GM15510 (cell line): ENCODE measurements around the gene EGFR.

Experiments used
- POLR2A ChIP-seq: IDR thresholded peaks from 3 replicates; pipeline ENCODE4 v1.6.1; 2011; ENCODE audit warnings: borderline replicate concordance; ENCODE audit not compliant: insufficient read length; ENCODE audit errors: extremely low read depth

Gene EGFR

GRCh38 chr7:55194522-55194921 is 175.7 kb downstream of the EGFR start:
- no peak for TF ChIP-seq POLR2A

- no peak for TF ChIP-seq POLR2A
These were observed 180.0 kb downstream of the EGFR start for GRCh38 chr7:55198634-55199392.

GRCh38 chr7:55199418-55199817 is 180.6 kb downstream of the EGFR start:
- no peak for TF ChIP-seq POLR2A

DNA sequence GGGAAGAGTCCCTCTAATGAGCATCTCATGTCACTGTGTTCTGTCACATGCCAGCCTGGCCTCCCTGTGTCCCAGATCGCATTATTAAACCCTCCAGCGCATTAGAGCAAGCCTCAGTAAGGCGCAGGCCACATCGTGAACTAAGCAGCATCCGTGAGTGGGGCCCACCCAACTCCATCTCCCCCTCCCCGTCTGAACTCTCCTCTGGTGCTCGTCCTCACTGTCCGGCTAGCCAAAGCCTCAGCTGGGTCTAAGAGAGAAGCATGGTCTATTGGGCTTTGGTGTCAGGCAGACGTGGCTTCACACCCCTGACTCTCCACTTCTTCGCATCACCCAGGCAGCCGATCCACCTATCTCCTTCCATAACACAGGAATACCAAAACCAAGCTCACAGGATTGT is 181.6 kb downstream of the EGFR start:
- TF ChIP-seq POLR2A = no peak

GRCh38 chr7:55202150-55202913 is 183.5 kb downstream of the EGFR start:
- TF ChIP-seq POLR2A = no peak

DNA sequence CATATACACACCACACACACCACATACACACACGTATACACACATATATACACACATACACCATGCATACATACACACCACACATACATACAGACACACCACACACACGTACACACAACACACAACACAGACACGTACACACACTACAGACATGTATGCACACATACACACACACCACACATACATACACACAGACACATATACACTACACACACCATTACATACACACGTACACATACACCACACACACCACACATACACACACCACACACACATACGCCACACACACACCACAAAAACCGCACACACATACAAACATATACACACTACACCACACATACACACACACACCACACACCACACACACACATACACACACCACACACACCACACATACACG is 184.5 kb downstream of the EGFR start:
- TF ChIP-seq POLR2A = no peak

DNA sequence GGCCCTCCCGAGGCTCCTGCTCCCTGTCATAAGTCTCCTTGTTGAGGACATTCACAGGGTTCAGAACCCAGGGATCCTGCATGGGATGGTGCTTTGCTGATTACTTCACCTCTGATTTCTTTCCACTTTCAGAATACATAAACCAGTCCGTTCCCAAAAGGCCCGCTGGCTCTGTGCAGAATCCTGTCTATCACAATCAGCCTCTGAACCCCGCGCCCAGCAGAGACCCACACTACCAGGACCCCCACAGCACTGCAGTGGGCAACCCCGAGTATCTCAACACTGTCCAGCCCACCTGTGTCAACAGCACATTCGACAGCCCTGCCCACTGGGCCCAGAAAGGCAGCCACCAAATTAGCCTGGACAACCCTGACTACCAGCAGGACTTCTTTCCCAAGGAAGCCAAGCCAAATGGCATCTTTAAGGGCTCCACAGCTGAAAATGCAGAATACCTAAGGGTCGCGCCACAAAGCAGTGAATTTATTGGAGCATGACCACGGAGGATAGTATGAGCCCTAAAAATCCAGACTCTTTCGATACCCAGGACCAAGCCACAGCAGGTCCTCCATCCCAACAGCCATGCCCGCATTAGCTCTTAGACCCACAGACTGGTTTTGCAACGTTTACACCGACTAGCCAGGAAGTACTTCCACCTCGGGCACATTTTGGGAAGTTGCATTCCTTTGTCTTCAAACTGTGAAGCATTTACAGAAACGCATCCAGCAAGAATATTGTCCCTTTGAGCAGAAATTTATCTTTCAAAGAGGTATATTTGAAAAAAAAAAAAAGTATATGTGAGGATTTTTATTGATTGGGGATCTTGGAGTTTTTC is 186.5 kb downstream of the EGFR start:
- TF ChIP-seq POLR2A = no peak

DNA sequence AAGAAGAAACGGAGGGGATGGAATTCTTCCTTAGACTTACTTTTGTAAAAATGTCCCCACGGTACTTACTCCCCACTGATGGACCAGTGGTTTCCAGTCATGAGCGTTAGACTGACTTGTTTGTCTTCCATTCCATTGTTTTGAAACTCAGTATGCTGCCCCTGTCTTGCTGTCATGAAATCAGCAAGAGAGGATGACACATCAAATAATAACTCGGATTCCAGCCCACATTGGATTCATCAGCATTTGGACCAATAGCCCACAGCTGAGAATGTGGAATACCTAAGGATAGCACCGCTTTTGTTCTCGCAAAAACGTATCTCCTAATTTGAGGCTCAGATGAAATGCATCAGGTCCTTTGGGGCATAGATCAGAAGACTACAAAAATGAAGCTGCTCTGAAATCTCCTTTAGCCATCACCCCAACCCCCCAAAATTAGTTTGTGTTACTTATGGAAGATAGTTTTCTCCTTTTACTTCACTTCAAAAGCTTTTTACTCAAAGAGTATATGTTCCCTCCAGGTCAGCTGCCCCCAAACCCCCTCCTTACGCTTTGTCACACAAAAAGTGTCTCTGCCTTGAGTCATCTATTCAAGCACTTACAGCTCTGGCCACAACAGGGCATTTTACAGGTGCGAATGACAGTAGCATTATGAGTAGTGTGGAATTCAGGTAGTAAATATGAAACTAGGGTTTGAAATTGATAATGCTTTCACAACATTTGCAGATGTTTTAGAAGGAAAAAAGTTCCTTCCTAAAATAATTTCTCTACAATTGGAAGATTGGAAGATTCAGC is 187.6 kb downstream of the EGFR start:
- no peak for TF ChIP-seq POLR2A

GRCh38 chr7:55207436-55208125 is 188.8 kb downstream of the EGFR start:
- TF ChIP-seq POLR2A = no peak

DNA sequence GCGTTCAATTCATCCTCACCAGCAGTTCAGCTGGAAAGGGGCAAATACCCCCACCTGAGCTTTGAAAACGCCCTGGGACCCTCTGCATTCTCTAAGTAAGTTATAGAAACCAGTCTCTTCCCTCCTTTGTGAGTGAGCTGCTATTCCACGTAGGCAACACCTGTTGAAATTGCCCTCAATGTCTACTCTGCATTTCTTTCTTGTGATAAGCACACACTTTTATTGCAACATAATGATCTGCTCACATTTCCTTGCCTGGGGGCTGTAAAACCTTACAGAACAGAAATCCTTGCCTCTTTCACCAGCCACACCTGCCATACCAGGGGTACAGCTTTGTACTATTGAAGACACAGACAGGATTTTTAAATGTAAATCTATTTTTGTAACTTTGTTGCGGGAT is 190.5 kb downstream of the EGFR start:
- no peak for TF ChIP-seq POLR2A

GRCh38 chr7:55210176-55210575 is 191.4 kb downstream of the EGFR start:
- no peak for TF ChIP-seq POLR2A

DNA sequence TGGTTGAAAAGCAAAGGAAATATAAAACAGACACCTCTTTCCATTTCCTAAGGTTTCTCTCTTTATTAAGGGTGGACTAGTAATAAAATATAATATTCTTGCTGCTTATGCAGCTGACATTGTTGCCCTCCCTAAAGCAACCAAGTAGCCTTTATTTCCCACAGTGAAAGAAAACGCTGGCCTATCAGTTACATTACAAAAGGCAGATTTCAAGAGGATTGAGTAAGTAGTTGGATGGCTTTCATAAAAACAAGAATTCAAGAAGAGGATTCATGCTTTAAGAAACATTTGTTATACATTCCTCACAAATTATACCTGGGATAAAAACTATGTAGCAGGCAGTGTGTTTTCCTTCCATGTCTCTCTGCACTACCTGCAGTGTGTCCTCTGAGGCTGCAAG is 191.9 kb downstream of the EGFR start:
- TF ChIP-seq POLR2A = no peak

DNA sequence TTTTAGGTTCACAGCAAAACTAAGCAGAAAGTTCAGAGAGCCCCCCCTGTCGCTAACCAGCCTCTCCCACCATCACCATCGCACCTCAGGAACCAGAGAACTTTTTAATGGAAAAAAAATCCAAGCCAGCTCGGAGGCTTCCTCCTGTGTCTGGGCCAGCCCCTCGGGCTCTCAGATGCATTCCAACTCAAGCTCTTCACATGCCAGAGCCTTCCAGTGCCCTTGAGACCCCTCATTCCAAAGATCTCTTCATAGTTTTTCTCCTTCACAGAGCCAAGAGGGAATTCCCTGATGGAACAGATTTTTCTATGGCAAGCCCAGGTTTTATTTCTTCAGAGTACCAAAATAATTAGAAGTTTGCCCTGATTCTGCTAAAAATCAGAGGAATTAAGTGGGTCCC is 192.9 kb downstream of the EGFR start:
- no peak for TF ChIP-seq POLR2A

DNA sequence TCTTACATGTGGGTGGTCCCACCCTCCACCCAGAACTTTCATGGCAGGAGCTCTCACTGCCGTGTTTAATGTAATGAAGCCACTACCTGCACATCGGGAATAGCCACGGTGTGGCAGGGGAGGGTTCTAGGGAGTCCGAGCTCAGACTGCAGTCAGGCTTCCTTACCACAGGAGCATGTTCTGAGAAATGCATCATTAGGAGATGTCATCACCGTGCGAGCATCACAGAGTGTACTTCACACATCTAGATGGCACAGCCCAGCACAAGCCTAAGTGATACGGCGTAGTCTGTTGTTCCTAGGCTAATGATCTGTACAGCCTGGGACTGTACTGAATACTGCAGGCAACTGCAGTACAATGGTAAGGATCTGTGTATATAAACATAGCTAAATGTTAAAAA is 193.4 kb downstream of the EGFR start:
- no peak for TF ChIP-seq POLR2A
